NB4 (cell line): Measurements from ENCODE around the gene FBXO41.

ENCODE experiments used
- CTCF ChIP-seq: IDR thresholded peaks from one replicate; pipeline ENCODE4 v1.5.1; 2012; ENCODE audit warnings: low read depth, low read length
- TF ChIP-seq, protein P1 (sequence below): IDR thresholded peaks from 2 replicates; pipeline ENCODE4 v1.6.1; 2011; ENCODE audit warnings: low read depth, low read length

DNA sequence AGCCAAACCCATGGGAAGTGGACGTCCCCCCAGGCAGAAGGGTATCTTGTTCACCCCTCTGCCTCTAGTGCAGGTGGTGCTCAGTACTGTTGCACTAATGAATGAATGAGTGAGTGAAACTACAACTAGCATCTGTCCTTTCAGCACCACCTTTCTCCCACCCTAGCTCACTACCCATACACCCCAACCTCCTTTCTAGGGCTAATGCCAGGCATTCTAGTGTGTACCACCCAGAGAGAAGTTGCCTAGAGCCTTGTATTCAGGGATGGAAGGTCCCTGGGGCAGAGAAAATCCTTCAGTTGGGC is 27.7 kb downstream of the FBXO41 start:
- TF ChIP-seq, protein P1, sequence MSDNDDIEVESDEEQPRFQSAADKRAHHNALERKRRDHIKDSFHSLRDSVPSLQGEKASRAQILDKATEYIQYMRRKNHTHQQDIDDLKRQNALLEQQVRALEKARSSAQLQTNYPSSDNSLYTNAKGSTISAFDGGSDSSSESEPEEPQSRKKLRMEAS, result no peak
- TF ChIP-seq CTCF, result no peak
